ENCODE measurements around the gene TAMALIN. TPM values are rescaled to one million over a fixed set of nuclear protein-coding genes. Genes with fewer than 3 reads are reported as not detected.
A peak's percentile ranks its signal among the peaks of the same experiment; 100 is the strongest.

Gene TAMALIN
- total RNA-seq (10 to 100 TPM in 5 of 9 donors, 1 to 10 TPM in 4; 1.8 to 26.0 (median 13.0) TPM), polyA plus RNA-seq (10 to 100 TPM in 2 of 3 donors, 1 to 10 TPM in 1; 5.3 to 44.9 (median 41.3) TPM)
- long read RNA-seq, donor 1, transcript GRASP-201 (8 exons, 1,933 nt) = major isoform, 5 of 5 reads
- long read RNA-seq, donor 1, partial matches to known transcripts = 0 of 5 reads
- long read RNA-seq, donor 1, other reads (novel, unspliced or antisense) = 0 of 5 reads
- long read RNA-seq, donor 2, partial matches to known transcripts = 0 of 5 reads
- long read RNA-seq, donor 2, other reads (novel, unspliced or antisense) = 0 of 5 reads
- long read RNA-seq, donor 3, partial matches to known transcripts = 0 of 1 reads
- long read RNA-seq, donor 3, other reads (novel, unspliced or antisense) = 0 of 1 reads
- long read RNA-seq, donor 4, partial matches to known transcripts = 0 of 1 reads
- long read RNA-seq, donor 4, other reads (novel, unspliced or antisense) = 1 of 1 reads
- long read RNA-seq, donor 5, transcript GRASP-201 (8 exons, 1,933 nt) = major isoform, 54 of 59 reads
- long read RNA-seq, donor 5, partial matches to known transcripts = 0 of 59 reads
- long read RNA-seq, donor 5, other reads (novel, unspliced or antisense) = 5 of 59 reads
- long read RNA-seq, donor 6, partial matches to known transcripts = 0 of 3 reads
- long read RNA-seq, donor 6, other reads (novel, unspliced or antisense) = 3 of 3 reads
- long read RNA-seq, donor 7, partial matches to known transcripts = 0 of 2 reads
- long read RNA-seq, donor 7, other reads (novel, unspliced or antisense) = 0 of 2 reads
- long read RNA-seq, donor 8, partial matches to known transcripts = 0 of 3 reads
- long read RNA-seq, donor 8, other reads (novel, unspliced or antisense) = 0 of 3 reads
- long read RNA-seq, donor 9, partial matches to known transcripts = 0 of 4 reads
- long read RNA-seq, donor 9, other reads (novel, unspliced or antisense) = 0 of 4 reads
- long read RNA-seq, donor 10 = 0 reads

DNA sequence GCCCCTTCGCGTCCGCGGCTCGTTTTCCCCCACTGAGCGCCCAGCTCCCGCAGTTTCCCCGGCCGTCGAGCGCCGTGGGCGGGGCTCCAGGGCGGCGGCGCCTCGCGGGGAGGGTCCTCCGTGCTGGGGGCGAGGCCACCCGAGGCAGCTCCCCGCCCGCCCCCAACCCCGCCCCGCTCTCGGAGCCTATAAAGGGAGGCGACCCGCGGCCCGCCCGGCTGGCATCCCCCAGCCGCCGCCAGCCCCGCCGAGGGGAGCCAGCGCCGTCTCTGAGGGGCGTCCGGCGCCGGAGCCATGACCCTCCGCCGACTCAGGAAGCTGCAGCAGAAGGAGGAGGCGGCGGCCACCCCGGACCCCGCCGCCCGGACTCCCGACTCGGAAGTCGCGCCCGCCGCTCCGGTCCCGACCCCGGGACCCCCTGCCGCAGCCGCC lies at the start of gene TAMALIN:
TAMALIN (plus strand) TSS at position 221 of the 432 bp plus-strand sequence; CDS start at position 295, 74 bp downstream.
- WGBS, 4 donors = 0 to 1% (median 0%) methylated on average over 7 to 60 of the region's 60 CpGs
- H3K4me3 ChIP-seq = peak within 1 kb of the TSS in 2 of 4 donors; percentile 19 to 78
- no peaks in the 10 kb centered on the region for H3K9me3 ChIP-seq (replicated peaks in 1 of 3)
- H3K27ac ChIP-seq = peak within 1 kb of the TSS in 4 of 5 donors; percentile 54 to 88 (median 62)
- peaks cover 0 to 12% of the 10 kb centered on the region in 2 donors for H3K4me1 ChIP-seq (replicated peaks in 1 of 2)
- intact Hi-C loops (cut with DNase I) = loop anchor here in 1 of 2 donors (5.0 kb wide), 1 partner anchor 81 kb away; no protein-coding TSS in a partner anchor
- TF ChIP-seq POLR2A (IDR thresholded peaks at IDR 0.05) = peak; percentile 73 to 95
- TF ChIP-seq, protein P1, sequence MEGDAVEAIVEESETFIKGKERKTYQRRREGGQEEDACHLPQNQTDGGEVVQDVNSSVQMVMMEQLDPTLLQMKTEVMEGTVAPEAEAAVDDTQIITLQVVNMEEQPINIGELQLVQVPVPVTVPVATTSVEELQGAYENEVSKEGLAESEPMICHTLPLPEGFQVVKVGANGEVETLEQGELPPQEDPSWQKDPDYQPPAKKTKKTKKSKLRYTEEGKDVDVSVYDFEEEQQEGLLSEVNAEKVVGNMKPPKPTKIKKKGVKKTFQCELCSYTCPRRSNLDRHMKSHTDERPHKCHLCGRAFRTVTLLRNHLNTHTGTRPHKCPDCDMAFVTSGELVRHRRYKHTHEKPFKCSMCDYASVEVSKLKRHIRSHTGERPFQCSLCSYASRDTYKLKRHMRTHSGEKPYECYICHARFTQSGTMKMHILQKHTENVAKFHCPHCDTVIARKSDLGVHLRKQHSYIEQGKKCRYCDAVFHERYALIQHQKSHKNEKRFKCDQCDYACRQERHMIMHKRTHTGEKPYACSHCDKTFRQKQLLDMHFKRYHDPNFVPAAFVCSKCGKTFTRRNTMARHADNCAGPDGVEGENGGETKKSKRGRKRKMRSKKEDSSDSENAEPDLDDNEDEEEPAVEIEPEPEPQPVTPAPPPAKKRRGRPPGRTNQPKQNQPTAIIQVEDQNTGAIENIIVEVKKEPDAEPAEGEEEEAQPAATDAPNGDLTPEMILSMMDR (IDR thresholded peaks at IDR 0.05) = no peak
- H3K36me3 ChIP-seq (replicated peaks in 1 of 2) = no peaks in the 10 kb centered on the region
- H3K27me3 ChIP-seq = peaks cover 13% of the 10 kb centered on the region
- DNase-seq = peak in 6 of 7 donors; percentile 29 to 68 (median 52)

DNA sequence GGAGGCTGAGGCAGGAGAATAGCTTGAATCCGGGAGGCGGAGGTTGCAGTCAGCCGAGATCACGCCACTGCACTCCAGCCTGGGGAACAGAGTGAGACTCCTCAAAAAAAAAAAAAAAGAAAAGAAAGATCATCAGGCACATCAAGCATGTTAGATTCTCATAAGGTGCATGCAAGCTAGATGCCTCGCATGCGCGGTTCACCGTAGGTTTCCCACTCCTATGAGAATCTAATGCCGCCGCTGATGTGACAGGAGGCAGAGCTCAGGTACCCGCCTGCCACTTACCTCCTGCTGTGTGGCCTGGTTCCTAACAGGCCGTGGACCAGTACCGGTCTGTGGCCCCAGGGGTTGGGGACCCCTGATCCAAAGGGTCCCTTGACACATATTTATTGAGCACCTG lies 48.2 kb upstream of the TAMALIN start:
- TF ChIP-seq, protein P1 (IDR thresholded peaks at IDR 0.05) = no peak
- TF ChIP-seq POLR2A (IDR thresholded peaks at IDR 0.05) = no peak
- Histone ChIP-seq H3K36me3 (replicated peaks in 1 of 2) (no peaks in the 10 kb centered on the region), H3K27me3 (no peaks in the 10 kb centered on the region), H3K4me3 (no peak overlapping the region), H3K27ac (peak overlapping the region in 1 of 5 donors; percentile 60), H3K4me1 (replicated peaks in 1 of 2) (peaks cover 11 to 69% of the 10 kb centered on the region in 2 donors), H3K9me3 (replicated peaks in 1 of 3) (no peaks in the 10 kb centered on the region)
- WGBS, 4 donors = 96 to 100% (median 97%) methylated on average over 11 to 13 of the region's 13 CpGs
- DNase-seq = peak in 1 of 7 donors; percentile 45
- intact Hi-C loops (cut with DNase I) = no loop called here

GRCh38 chr12:51959211-51959610 lies 47.5 kb upstream of the TAMALIN start:
- TF ChIP-seq POLR2A (IDR thresholded peaks at IDR 0.05) = no peak
- TF ChIP-seq, protein P1 (IDR thresholded peaks at IDR 0.05) = no peak
- no peaks in the 10 kb centered on the region for H3K27me3 ChIP-seq
- H3K9me3 ChIP-seq (replicated peaks in 1 of 3) = no peaks in the 10 kb centered on the region
- no peak overlapping the region for H3K4me3 ChIP-seq
- DNase-seq = peak in 5 of 7 donors; percentile 29 to 66 (median 39)
- H3K27ac ChIP-seq = peak overlapping the region in 1 of 5 donors; percentile 60
- intact Hi-C loops (cut with DNase I) = no loop called here
- 37 to 92% (median 63%) methylated on average over 1 to 3 of the region's 3 CpGs for WGBS, 4 donors
- peaks cover 9 to 62% of the 10 kb centered on the region in 2 donors for H3K4me1 ChIP-seq (replicated peaks in 1 of 2)
- H3K36me3 ChIP-seq (replicated peaks in 1 of 2) = no peaks in the 10 kb centered on the region

Data from adrenal gland (tissue), 19 donors.